GM21825 (cell line): ENCODE measurements around the gene BCS1L.
A peak's percentile ranks its signal among the peaks of the same experiment; 100 is the strongest.

Experiments used
- ATAC-seq: cut with Tn5 transposase; IDR thresholded peaks from one replicate; pipeline ENCODE4 v1.9.1; 2021; ENCODE audit warnings: mild to moderate bottlenecking, moderate library complexity; ENCODE audit not compliant: unreplicated experiment

The BCS1L gene, protein sequence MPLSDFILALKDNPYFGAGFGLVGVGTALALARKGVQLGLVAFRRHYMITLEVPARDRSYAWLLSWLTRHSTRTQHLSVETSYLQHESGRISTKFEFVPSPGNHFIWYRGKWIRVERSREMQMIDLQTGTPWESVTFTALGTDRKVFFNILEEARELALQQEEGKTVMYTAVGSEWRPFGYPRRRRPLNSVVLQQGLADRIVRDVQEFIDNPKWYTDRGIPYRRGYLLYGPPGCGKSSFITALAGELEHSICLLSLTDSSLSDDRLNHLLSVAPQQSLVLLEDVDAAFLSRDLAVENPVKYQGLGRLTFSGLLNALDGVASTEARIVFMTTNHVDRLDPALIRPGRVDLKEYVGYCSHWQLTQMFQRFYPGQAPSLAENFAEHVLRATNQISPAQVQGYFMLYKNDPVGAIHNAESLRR

DNA sequence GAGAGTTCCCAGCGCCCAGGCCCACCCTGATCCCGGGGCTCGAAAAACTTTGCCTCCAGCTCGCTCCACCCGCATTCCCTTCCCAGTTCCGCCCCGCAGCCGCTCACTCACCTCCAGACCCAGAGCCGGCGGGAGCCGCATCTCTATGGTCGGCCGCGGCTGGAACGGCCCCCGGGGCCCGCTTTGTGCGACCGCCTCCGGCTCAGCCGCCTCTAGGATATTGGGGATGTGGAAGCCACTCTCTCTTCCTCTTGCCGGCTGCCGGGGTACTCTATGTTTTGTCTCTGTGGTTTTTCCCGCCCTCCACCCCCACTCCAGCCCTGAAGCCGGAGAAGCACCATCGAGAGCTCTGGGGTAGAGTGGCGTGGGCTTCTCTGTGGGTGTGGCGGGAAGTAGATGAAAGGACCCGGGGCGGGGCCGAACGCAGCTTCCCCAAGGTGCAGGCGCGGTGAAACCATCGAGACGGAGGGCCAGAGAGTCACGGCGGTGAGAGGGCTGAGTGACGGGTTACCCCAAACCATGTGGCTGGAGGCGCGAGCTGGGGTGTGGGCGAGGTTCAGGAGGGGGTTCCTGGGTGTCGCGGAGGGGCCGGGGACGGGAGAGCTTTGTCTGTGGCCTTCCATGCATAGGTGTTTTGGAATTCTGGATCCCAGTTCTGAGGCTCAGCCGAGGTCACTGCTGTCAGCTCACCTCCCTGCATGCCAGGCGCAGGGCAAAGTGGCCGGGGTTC, at the start of gene BCS1L, which contains the start of gene ZNF142:
Gene BCS1L (plus strand): TSS at position 426 of the 730 bp plus-strand sequence. CDS start 1,305 bp downstream, outside the sequence.
Gene ZNF142 (minus strand): TSS at position 366 of the 730 bp plus-strand sequence. CDS start 3,194 bp downstream, outside the sequence.
- peak; percentile 97 for ATAC-seq

DNA sequence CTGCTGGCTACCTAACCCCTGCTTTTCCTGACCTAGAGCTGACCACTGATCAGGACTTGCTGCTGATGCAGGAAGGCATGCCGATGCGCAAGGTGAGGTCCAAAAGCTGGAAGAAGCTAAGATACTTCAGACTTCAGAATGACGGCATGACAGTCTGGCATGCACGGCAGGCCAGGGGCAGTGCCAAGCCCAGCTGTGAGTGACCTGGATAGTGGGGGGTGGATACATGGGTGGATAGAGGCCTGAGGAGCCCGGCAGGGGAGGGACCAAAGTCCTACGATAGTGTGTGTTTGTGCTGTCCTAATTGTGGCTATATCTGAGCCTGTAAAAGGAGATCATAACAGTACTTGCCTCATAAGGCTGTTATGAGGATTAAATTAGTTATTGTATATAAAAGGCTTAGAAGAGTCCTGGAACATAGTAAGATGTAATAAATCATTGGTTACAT, 43.6 kb upstream of the BCS1L start:
- ATAC-seq = no peak

DNA sequence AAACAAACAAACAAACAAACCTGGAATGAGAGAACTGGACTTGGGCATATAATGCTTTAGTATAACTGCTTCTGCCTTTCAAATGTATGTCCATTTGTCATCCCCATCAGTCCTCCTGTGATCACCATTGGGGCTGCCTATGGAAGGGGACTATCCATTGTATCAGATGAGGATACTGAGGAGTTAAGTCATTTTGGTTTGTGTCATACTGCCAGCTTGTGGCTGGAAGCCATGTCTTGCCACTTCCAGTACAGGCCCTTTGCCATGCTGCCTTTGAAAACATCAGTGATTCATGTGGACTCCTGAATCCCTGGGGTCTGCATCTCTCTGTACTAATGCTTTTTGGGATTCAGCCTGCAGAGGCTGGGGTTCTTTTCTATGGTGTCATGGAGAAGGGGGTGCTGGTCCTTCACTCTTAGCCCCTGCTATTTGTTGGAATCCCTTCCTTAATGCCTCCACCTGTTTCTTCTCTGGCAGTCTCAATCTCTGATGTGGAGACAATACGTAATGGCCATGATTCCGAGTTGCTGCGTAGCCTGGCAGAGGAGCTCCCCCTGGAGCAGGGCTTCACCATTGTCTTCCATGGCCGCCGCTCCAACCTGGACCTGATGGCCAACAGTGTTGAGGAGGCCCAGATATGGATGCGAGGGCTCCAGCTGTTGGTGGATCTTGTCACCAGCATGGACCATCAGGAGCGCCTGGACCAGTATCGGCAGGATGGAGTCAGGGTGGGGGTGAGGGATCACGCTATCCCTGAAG, 41.2 kb upstream of the BCS1L start:
- no peak for ATAC-seq

DNA sequence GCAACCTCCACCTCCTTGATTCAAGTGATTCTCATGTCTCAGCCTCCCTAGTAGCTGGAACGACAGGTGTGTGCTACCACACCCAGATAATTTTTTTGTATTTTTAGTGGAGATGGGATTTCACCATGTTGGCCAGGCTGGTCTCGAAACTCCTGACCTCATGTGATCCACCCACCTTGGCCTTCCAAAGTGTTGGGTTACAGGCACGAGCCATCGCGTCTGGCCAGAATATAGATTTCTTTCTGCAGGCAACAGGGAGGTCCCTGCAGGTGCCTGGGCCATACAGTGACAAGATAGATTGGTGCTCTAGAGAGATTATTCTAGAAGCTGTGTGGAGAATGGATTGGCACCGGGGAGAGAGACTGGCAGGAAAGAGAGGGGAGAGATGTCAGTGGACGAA, 38.5 kb upstream of the BCS1L start:
- ATAC-seq = no peak

DNA sequence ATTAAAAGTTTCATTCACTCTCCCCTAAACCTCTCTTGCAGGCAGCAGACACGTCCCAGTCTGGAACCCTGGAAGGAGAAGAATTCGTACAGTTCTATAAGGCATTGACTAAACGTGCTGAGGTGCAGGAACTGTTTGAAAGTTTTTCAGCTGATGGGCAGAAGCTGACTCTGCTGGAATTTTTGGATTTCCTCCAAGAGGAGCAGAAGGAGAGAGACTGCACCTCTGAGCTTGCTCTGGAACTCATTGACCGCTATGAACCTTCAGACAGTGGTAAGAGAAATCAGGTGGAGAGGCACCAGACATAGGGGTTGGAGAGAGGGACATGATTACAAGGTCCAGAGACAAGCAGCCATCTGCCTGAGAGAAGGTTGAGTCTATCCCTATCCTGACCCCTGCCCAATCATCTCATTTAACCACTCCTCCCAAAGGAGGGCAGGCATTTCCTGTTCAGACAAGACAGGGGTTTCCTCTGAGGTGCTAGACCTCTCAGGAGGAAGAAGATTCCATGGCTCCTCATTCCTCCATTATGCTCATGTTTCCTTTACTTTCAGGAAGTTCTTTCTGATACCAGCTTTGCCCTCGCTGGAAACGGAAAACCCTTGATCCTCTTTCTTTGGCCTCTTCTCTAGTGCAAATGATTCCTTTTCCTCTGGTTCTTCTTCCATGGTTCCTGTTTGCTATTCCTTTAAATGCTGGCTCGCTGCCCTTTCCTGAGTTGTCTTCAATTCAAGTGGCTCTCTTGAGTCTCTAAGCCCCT, 36.7 kb upstream of the BCS1L start:
- no peak for ATAC-seq

DNA sequence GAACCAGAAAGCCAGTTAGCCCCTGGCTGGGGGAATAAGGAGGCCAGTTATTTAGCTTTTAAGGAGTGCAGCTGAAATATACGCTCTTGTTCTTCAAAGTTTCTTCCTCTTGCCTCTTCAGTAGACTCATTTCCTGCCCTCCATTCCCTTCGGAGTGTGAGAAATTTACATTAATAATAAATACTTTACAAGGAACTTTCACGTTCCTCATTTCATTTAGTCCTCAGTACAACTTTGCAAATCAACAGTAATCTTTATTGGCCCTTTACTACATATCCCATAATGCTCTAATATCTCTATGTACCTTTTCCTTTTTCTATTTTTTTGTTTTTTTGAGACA, 36.1 kb upstream of the BCS1L start:
- ATAC-seq = no peak

DNA sequence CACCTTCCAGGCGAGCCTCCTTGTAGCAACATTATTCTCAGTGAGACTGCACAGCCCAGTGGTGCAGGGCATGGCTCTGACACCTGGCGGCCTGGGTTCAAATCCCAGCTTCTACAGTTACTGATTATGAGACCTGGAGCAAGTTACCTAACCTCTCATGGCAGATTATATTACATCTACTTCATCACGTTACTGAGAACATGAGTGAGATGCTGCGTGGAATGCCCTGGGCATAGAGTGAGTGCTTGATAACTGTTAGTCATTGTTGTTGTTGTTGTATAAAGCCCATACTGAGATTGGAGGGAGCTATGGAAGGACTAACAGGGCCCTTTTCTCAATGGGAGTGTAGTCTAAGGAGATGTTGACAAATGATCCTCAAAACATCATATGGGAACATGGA, 33.1 kb upstream of the BCS1L start:
- ATAC-seq = no peak

DNA sequence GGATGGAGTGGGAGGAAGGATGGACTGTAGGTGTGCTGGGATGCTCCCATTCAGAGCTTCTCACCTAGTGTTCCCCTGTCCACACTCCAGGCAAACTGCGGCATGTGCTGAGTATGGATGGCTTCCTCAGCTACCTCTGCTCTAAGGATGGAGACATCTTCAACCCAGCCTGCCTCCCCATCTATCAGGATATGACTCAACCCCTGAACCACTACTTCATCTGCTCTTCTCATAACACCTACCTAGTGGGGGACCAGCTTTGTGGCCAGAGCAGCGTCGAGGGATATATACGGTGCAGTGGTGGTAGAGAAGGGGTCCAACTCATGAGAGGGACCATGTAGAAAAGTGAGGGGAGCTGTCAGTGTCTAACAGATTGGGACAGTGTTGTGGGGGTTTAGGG, 31.5 kb upstream of the BCS1L start:
- no peak for ATAC-seq

DNA sequence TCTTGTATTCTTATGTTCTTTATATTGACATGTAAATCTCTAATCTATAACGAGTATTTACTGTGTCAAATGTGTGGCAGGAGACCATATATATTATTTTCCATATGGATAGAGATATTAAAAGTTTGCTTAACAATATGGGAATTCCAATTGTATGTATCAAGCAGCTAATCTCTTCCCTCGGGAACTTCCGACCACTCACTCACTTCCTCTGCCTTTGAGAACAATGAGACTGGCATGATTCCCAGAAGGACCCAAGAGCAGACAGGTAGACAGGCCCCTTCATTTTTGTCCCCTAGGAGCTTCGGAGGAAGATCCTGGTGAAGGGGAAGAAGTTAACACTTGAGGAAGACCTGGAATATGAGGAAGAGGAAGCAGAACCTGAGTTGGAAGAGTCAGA, 27.6 kb upstream of the BCS1L start:
- no peak for ATAC-seq

DNA sequence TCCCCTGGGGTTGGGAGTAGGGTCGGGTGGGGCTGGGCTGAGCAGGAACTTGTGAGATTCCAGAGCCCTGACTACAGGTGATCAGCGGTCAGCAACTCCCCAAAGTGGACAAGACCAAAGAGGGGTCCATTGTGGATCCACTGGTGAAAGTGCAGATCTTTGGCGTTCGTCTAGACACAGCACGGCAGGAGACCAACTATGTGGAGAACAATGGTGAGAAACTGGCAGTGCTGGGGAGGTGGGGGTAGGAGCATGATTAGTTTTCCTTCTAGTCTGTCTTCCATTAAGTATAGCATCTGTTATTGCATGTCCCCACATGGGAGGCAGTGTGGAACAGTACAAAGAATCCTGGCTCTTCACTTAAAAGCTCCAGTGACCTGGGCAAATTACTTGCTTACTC, 23.8 kb upstream of the BCS1L start:
- ATAC-seq = no peak

DNA sequence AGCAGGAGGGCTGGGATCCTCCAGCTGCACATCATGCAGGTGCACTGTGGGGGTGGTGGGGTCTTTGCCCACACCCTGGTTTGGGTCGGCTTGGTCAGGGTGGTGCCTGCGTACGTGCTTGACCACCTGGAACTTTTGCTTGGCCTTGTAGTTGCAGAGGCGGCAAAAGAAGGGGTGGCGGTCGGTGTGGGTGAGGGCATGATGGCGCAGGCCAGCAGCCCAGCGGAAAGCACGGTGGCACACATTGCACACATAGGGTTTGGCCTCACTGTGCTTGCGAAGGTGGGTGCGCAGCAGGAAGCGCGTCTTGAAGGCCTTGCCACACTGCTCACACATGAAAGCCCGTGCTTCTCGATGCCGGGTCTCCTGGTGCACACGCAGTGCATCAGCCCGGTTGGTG, 21.1 kb upstream of the BCS1L start:
- no peak for ATAC-seq

DNA sequence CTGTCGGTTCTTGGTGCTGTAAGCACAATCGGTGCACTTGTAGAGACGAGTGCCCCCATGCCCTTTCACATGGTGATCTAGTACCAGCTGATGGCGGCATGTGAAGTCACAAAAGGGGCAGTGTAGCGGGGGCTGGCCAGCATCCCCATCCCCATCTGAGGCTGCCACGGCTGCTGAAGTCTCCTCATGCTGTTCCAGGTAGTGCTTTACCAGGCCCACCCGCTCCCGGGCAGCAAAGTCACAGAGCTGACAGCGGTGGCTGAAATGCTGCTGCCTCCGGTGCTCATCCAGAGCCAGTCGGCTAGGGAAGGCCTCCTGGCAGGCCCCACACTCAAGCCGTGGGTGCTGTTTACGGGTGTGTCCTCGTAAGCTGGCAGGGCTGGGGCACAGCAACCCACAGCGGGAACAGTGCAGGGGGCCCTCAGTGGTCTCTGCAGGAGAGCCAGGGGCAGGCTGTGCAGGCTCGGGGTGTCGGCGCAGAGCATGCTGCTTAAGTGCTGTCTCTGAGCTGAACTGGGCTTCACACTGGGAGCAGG, 17.3 kb upstream of the BCS1L start:
- ATAC-seq = no peak

DNA sequence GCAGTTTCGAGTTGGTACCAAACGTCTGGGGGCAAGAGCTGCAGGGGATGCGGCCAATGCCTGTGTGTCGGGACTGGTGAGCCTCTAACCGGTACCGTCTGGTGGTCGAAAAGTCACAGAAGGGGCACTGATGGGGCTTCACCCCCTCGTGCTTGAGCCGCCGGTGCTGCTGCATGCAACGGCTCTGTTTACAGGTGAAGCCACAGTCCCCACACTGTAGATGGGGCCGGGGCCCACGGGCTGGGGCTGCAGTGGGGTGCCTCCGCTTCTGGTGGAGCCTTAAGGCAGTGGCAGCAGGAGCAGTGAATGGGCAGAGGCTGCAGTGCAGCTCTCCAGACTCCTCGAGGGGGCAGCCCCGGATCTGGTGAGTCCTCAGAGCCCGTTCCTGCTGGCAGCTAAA, 16.7 kb upstream of the BCS1L start:
- ATAC-seq = no peak

DNA sequence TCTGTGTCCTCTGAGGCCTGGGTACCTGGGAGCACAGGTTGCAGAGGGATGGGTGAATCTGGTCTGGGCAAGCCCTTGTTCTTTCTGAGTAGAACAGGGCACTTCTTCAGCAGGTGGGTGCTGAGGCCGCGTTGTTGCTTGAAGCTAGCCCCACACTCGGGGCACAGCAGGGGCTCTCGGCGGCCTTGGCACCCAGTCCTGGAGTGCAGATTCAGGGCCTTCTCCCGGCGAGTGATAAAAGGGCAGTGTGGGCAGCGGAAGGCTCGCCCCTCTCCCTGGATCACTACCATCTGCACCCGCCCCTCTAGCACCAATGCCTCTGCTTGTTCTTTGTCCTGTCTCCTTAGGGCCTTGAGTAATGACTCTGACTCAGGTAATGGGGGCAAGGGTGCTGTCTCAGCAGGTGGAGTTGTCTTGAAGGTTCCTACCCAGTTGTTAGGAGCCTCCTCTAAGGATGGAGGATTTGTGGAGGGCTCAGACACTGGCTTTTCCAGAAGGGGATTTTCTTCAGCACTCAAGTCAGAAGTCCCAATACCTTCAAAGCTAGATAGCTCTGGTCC, 15.7 kb upstream of the BCS1L start:
- ATAC-seq = no peak

DNA sequence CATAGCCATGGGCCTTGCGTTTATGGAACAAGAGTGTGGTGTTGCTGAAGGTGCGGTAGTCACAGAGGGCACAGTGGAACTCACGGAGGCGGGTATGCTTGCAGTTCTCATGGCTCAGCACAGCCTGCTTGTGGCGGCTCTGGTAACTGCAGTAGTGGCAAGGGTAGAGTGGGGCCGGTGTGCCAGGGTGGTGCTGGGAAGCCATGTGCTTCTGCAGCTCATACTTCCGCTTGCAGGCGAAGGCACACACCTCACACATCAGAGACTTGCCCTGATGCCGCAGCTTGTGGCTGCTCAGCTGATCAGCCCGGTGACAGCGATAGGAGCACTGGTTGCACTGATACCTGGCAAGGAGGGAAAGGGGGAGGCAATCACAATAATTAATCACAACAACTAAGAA, 14.8 kb upstream of the BCS1L start:
- no peak for ATAC-seq

DNA sequence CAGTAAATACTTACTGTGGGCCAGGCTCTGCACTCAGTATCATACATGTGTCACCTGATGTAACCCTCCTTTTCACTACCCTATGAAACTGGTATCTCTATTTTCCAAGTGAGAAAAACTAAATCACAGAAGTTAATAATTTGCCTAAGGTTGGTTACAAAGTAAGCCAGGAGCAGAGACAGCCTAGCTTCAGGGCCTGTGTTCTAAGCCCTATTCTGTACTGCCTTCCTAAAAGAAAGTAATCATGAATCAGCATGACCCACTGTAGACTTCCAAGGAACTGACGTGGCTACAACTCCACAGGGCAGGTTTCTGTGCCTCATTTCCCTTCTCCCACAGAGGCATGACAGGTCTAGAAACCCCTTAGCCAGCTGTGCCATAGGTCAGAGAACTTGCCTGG, 14.4 kb upstream of the BCS1L start:
- peak; percentile 60 for ATAC-seq

DNA sequence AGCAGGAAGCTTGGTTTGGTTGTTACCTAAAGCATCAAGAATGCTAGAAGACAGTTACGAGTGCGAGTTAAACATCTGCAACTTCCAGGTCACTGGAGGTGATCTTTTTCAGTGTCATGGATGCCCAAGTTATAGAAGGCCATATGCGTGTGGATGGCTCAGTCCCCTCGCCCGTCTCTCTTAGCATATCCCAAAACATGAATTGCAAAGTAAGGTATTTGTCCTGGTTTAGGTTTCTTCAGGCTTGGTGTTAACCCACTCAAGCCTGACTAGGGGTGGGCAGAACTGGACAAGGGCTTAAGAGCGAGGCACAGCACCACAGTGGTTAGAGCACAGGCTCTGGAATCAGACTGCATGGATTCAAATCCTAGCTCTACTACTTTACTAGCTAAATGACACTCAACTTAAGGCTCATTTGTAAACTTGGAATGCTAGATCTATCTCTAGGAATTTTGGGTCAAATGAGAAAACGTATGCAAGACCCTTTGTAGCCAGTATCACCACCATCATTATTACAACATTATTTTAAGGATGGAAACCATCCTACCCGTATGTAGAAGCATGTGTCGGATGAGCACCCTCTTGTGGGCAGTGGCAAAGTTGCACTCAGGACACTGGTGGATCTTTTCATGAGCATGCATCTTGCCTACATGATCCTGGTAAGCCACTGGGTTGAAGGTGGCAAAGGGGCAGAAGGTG, 11.2 kb upstream of the BCS1L start:
- ATAC-seq = peak; percentile 42

DNA sequence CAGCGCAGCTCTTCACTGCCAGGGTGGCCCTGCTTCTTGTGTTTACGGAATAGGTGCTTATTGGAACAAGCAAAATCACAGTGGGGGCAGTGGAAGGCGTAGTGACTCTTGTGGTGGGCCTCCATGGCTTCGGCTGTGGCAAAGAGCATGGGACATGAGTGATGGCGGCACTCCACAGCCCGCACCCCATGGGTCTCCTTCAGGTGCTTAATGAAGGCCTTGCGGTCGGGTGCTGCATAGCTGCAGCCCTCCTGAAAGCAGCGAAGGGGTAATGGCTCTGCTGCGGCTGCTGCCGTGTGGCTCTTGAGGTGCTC, 10.7 kb upstream of the BCS1L start:
- no peak for ATAC-seq

DNA sequence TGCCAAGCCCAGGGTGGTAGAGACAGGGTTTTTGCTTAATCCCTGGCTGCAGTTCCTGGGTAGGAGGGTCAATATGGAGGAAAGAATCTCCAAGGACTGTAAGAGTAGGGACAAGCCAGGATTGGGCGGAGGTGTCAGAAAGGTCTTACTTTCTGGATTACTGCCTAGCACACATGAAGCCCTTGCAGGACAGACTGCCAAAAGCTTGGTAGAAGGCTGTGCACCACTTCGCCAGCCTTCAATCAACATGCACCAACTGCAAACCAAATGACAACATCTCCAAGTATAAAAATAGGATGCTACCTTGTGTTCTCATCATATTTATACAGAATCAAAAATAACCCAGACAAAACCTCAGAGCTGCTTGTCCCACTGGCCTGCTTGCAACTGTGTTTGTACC, 3.7 kb upstream of the BCS1L start:
- no peak for ATAC-seq
